Inflammatory macrophage treated with lipopolysaccharide for 1 hour (primary cell): ENCODE results near the gene EBLN2.

ENCODE experiments used
- DNase-seq, 2 donors: peaks; one replicate each; pipeline ENCODE4 v3.0.0-alpha.2; 2020 to 2022

EBLN2 gene

DNA sequence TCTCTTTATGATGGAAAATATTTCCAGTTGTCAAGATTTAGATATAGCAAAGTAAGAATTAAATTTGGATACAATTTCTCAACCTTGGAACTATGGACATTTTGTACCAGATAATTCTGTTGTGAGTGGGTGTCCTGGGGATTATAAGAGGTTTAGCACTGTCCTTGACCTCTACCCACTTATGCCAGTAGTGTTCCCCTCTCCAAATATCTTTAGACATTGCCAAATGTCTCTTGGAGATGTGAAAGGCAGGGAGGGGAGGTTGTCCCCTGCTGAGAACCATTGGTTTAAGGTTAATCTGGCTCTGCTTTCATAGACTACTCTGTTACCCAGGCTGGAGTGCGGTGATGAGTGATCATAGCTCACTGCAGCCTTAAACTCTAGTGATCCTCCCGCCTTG, at the start of gene EBLN2:
TSS of gene EBLN2 (plus strand) at position 244 of the 400 bp plus-strand sequence. CDS start 423 bp downstream, outside the sequence.
- DNase-seq: no peak

GRCh38 chr3:73018298-73018697, 43.2 kb upstream of the EBLN2 start:
- no peak for DNase-seq

- DNase-seq: no peak
Measured at GRCh38 chr3:73018790-73019441, 42.5 kb upstream of the EBLN2 start.

GRCh38 chr3:73021301-73021835, 40.1 kb upstream of the EBLN2 start:
- DNase-seq: peak; percentile 62 to 67

- DNase-seq: no peak
Measured at GRCh38 chr3:73024836-73025235, 36.6 kb upstream of the EBLN2 start.

- no peak for DNase-seq
Measured at GRCh38 chr3:73026111-73026759, 35.2 kb upstream of the EBLN2 start.

GRCh38 chr3:73026760-73027113, 34.7 kb upstream of the EBLN2 start:
- DNase-seq: no peak

GRCh38 chr3:73028803-73029202, 32.7 kb upstream of the EBLN2 start:
- DNase-seq: no peak

DNA sequence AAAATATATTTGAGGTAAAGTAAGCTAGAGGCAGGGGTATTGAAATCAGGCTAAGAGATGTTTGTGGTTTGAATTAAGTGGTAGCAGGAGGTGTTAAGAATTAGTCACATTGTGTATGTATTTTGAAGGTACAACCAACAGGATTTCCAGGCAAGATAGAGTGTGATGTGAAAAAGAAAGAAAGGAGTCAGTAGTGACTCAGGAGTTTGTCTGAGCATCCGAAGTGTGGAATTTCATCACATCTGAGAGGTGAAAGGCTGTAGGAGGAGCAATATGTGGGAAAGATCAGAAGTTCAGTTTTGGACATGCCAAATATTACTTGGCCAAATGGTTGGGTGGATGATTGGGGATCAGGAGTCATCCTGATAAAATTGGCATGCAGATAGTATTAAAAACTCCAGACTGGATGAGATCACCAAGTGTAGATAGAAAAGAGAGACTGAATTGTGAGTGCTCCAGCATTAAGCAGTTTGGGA, 32.1 kb upstream of the EBLN2 start:
- DNase-seq: peak in 1 of 2 donors; percentile 16

DNA sequence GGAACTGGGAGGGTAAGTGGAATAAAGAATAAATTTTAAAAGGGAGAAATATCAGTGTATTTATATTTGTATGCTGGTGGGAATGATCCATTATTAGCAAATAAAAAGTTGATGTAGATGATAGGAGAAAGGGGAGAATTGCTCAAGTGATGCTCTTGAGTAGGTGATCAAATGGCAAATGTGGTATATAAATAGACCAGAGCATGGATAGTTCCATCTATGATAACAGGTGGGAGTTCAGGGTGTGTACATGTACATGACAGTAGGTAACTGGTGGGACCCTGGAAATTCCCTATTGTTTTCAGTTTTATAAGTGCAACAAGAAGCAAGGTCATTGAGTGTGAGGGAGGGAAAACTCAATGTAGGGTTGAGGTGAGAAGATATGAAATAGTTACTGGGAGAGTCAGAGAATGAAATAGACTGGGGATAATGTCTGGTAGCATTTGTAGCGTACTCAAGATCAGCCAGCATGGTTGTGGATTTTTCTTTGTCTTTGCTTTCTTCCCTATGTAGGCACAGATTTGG, 31.3 kb upstream of the EBLN2 start:
- no peak for DNase-seq

- DNase-seq: no peak
Measured at GRCh38 chr3:73031573-73032103, 29.8 kb upstream of the EBLN2 start.

GRCh38 chr3:73036694-73037591, 24.5 kb upstream of the EBLN2 start:
- DNase-seq: no peak

- no peak for DNase-seq
Measured at GRCh38 chr3:73041537-73041936, 19.9 kb upstream of the EBLN2 start.

DNA sequence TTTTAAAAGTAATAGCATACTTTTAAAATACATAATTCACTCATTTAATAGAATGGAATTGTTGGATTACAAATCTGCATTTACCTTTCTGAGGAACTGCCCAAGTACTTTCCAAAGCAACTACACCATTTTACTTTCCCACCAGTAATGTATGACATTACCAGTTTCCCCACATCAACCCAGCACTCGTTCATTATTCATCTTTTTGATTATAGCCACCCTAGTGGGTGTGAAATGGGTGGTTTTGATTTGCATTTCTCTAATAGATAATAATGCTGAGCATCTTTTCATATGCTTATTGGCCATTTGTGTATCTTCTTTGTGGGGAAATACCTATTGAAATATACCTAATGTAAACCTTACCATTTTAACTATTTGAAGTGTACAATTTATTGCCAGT, 18.0 kb upstream of the EBLN2 start:
- DNase-seq: no peak

DNA sequence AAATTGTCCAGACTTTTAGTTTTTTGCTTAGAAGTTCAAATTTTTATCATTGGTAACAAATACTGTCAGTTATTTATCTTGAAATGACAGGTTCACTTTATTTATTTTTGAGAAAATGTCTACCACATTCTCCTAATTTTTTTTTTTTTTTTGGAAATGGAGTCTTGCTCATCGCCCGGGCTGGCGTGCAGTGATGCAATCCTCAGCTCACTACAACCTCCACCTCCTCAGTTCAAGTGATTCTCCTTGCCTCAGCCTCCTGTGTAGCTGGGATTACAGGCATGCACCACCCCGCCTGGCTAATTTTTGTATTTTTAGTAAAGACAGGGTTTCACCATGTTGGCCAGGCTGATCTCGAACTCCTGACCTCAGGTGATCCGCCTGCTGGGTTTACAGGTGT, 16.1 kb upstream of the EBLN2 start:
- peak in 1 of 2 donors; percentile 25 for DNase-seq

GRCh38 chr3:73046195-73046594, 15.3 kb upstream of the EBLN2 start:
- DNase-seq: no peak

- no peak for DNase-seq
Measured at GRCh38 chr3:73049319-73049718, 12.1 kb upstream of the EBLN2 start.

- DNase-seq: no peak
Measured at GRCh38 chr3:73052857-73053256, 8.6 kb upstream of the EBLN2 start.

DNA sequence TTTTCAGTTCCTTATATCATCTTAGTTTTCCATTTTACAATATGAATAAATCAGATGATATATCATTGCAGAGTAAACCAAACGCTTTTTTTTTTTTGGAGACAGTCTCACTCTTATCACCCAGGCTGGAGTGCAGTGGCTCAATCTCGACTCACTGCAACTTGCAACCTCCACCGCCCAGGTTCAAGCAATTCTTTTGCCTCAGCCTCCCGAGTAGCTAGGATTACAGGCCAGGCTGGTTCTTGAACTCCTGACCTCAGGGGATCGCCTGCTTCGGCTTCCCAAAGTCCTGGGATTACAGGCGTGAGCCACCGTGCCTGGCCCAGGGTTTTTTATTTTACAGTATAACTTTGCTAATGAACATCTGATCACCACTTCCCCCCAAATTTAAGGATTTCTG, 5.9 kb upstream of the EBLN2 start:
- DNase-seq: no peak

GRCh38 chr3:73056014-73056844, 5.2 kb upstream of the EBLN2 start:
- DNase-seq: peak; percentile 17 to 54

GRCh38 chr3:73056845-73057150, 4.7 kb upstream of the EBLN2 start:
- no peak for DNase-seq

DNA sequence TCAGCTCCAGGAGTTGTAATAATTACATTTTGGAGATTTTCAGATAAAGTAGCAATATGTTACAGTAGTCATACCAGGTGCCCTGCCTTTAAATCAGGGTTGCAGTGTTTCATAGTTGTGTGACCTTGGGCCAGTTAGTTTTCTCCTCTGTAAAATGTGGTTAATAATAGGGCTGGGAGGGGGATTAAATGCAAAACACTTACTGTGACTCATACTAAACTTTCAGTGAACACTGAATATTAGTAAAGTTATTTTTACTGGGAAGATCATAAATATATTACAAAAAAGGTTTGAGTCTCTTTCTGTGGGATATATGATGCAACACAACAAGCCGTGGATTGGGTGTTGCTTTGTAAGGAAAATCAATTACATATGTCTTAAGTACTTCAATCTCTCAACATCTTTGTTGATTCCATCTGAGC, 1.1 kb upstream of the EBLN2 start:
- DNase-seq: no peak
